NCI-H1417 (cell line): ENCODE results near the gene KCNQ1OT1.
A peak's percentile ranks its signal among the peaks of the same experiment; 100 is the strongest.

ENCODE experiments used
- DNase-seq, 3 experiments: peaks; one replicate each; lab custom pipeline; 2025; lab: John Stamatoyannopoulos, UW

The KCNQ1OT1 gene

GRCh38 chr11:2721210-2721916, 21.6 kb upstream of the KCNQ1OT1 start:
- peak in 1 of 3 experiments; percentile 11 for DNase-seq

GRCh38 chr11:2719831-2720590, 20.2 kb upstream of the KCNQ1OT1 start:
- DNase-seq: no peak

DNA sequence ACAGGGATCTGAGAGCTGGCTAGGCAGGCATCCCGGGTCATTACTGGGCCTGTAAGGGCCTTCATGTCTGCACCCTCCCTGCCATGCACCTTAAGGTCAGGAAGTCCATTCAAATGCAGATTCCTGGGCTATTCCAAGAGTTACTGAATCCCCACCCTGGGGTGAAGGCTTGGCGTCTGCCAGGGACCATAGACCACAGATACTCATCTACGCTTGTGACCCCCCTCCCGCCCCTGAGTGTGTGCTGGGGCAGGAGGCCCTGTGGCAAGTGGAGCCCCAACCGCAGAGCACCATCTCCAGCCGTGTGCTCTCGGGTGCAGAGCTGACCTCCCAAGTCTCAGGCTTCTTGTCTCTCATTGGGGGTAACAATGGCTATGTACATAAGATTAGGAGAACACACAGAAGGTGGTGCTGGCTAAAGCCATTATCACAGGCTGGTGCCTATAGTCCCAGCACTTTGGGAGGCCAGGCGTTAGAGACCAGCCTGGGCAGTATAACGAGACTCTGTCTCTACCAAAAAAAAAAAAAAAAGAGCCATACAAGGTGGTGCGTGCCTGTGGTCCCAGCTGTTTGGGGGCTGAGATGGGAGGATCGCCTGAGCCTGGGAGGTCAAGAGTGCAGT, 19.1 kb upstream of the KCNQ1OT1 start:
- no peak for DNase-seq

- DNase-seq: no peak
These were observed 17.9 kb upstream of the KCNQ1OT1 start for GRCh38 chr11:2717561-2718325.

GRCh38 chr11:2716376-2717095, 16.7 kb upstream of the KCNQ1OT1 start:
- DNase-seq: no peak

DNA sequence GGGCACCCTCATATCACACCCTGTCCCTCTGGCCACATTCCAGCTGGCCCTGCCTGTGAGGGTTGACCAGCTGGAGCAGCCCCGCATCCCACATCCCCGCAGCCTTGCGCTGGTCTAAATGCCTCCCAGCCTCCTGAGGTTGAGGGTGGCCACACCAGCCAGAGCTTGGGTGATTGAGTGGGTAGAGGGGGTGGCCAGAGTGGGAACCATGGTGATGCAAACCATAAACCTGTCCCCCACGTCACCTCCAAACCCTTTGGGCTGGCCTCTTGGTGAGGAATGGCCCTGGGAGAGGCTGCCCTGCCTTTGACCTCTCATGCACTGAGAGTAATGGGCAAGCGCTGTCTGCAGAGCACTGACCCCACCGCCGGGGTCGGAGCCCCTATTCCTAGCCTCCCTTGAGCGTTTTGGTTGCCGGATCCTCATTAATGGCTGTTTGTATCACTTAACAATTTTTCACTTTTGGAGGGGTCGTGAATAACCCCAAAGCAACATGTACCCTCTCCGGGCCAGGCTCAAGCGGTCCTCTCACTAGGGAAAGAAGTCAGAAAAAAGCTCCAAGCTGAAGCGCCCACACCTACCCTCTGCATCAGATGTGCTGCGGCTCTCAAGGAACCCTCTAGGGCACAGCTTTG, 16.0 kb upstream of the KCNQ1OT1 start:
- DNase-seq: no peak

DNA sequence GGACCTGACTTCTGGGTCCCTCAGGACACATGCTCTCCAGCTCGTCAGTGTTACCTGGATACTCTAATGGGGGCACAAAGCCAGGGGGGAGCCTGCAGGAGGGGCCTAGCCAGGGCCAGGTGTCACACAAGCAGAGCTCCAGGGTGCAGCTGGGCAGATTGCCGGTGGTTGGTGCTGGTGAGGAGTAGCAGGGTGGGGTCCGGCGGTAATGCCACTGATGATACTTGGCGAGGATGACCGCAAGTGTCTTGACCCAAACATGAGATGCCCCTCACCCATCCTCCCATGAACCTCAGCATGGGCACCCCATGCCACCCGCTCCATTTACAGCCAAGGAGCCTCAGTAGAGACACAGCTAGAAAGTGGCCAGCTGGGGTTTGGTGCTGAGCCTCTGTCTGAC, 15.1 kb upstream of the KCNQ1OT1 start:
- DNase-seq: no peak

DNA sequence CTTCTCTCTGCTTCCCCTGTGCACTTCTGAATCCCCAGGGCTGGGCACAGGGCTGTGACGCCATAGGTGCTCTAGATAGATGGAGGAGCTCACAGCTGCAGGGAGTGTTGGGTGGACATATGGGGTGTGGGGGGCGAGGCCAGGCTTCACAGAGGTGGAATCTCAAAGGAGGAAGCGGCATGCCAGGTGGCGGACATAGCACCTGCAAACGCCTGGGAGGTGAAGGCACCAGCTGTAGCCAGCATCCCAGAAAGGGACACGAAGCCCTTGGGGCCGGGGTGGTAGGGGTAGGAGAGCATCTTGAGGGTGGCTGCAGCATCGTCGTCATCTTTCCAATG, 14.6 kb upstream of the KCNQ1OT1 start:
- no peak for DNase-seq

- no peak for DNase-seq
These were observed 14.1 kb upstream of the KCNQ1OT1 start for GRCh38 chr11:2713661-2714462.

DNA sequence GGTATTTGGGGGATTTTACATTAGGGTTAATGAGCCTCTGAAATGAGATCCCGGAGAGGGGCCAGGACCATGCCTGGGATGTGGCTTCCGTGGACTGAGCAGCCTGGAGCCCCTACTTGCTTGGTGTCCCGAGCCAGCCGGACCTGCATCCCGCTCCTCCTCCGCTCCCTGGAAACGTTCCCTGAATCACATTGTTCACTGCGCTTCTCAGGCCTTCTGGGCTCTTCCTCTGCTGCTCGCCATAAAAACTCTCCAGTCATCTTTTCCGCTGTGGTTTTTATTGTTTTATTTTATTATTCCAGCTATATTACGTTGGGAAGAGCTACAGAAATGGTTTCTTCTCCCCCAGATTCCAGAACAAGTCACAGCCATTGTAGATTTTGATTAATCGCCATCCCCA, 13.3 kb upstream of the KCNQ1OT1 start:
- DNase-seq: no peak

- DNase-seq: no peak
These were observed 11.4 kb upstream of the KCNQ1OT1 start for GRCh38 chr11:2711161-2711560.

GRCh38 chr11:2709429-2709828, 9.6 kb upstream of the KCNQ1OT1 start:
- no peak for DNase-seq

DNA sequence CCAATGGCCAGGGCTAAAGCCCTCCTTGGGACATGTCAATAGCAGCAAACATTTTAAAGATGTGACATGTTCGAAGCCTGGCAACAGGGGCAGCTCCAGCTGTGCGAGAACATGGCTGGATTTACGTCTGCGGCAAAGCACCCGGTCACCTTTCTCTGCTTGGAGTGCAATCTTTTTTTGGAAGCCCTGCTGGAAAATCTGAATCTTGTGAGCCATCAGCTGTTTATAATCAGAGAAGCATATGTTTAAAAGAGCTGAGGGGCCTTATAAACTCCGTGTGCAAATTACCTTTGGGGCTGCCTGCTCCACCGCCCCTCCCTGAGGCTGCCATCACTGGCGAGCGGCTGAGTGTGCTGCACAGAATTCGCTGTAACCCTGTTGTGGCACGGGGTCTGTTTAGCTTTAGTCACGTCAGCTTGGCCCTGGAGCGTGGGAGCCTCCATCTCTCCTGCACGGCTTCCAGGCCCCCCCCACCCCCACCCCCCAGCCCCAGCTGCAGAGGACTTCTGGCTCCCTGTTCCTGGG, 9.0 kb upstream of the KCNQ1OT1 start:
- DNase-seq: no peak

DNA sequence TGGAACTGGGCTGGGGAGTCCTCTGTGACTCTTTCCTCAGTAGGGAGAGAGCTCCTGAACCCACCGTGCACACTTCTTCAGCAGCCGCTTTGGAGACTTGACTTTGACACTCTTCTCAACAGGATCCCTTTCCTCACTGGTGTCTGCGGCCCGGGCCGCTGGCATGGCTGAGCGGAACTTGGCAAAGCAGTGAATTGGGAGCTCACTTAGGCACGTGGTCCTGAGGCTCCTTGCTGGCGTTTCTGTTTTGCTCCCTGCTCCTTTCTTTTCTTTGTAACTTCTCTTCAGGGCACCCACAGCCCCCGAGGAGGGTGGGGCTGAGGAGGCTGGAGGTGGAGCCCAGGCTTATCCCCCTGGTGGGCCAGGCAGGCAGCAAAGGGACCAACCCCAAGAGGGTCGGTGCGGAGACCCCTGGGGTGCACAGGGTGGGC, 8.4 kb upstream of the KCNQ1OT1 start:
- DNase-seq: no peak

- DNase-seq: no peak
These were observed 7.9 kb upstream of the KCNQ1OT1 start for GRCh38 chr11:2707736-2708135.

GRCh38 chr11:2706321-2706720, 6.5 kb upstream of the KCNQ1OT1 start:
- DNase-seq: no peak

DNA sequence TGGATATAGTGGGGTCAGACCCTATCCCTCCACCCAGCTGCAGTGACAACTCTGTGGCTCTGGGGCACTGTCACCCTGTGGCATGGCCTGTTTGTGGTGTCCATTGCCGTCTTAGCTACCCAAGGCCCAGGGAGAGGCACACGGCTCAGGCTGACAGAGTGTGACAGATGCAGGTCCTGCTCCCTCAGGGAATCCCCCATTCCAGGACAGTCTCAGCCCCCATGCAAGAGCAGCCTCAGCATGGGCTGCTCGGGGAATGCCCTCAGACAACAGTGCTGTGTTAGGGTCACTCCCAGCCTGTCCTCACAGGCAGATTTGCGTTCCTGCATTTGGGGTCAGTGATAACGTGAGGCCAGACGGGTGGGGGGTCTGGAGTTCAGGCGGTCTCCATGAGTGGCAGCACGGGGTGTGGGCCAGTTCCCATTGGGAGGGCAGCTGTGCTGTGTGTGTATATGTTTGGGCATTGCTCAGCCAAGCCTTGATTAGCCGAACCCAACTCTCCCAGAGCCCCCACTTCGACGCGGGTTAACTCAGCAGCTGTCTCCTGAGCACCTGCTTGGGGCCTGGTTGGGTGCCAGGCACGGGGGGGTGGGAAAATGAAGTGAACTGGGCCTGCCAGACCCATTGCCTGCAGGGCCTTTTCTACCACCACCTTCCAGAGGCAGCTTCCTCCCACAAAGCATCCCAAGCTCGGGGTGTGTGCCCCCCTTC, 5.3 kb upstream of the KCNQ1OT1 start:
- DNase-seq: peak in 1 of 3 experiments; percentile 11

DNA sequence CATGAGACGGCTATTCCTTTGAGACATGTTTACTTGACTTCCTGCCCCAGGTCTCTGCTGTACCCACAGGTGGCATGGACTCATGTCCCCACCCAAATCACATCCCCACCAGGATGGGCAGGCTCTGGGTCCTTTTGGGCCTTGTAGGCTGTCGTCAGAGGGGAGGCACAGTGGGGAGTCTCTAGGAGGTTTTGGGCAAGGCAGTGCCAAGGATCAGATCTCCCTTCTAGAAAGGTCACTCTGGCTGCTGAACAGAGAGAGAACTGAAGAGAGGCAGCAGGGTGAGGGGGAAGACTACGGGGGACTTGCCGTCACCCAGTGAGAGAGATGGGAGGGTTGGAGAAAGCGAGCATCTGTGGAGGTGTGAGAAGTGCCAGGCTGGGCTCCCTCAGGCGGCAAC, 4.6 kb upstream of the KCNQ1OT1 start:
- no peak for DNase-seq

DNA sequence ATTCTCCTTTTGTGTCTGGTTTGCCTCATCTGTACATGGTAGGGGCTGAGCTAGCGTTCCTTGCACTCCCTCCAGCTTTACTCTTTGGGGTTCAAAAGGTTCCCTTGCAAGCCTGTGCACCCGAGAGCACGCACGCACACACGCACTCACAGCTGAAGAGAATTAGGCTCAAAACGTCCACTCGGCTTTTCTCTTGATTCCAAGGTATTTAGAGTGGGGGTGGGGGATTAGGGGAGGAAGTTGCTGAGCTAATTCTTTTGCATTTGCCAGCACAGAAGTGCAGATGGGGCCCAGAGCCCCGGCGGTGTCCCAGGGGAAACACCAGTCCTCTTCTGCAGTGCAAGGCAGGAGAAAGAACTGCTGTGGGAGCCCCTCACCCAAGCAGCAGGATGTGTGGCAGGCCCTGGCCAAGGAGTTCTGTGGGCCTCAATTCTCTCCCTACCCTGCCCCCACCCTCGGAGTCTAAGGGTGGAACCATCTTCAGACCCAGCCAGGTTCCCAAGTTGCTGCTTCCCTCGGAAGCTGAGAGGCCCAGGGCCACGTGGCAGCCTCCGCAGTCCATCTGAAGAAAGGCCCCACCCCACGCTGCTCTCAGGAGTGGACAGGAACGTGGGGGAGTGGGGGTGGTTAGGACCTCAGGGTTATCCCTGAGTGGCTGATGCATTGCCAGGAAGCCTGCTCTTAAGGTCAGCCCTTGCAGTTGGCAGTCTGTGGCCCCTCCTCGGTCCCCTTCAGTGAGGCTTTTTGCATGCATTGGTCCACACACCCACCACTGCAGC, 3.8 kb upstream of the KCNQ1OT1 start:
- no peak for DNase-seq
